K562 (cell line): Measurements from ENCODE around the gene SART1. TPM values are rescaled to one million over a fixed set of nuclear protein-coding genes. Genes with fewer than 3 reads are reported as not detected.

ENCODE experiments used
- CBFA2T2 ChIP-seq: fragments of 450-650 bp; conservative IDR thresholded peaks from 2 replicates; pipeline ENCODE4 v1.6.1; 2017; ENCODE audit warnings: mild to moderate bottlenecking
- CREM ChIP-seq: IDR thresholded peaks from 2 replicates; pipeline ENCODE4 v1.6.1; 2014; ENCODE audit warnings: antibody characterized with exemption, low read depth
- EP400 ChIP-seq: fragments of 450-650 bp; IDR thresholded peaks from 2 replicates; pipeline ENCODE4 v1.6.1; 2017; ENCODE audit warnings: antibody characterized with exemption, mild to moderate bottlenecking, moderate library complexity
- ESRRB ChIP-seq: fragments of 250-450 bp; sonication (Bioruptor Pico); IDR thresholded peaks from 2 replicates; pipeline ENCODE4 v1.5.0; 2020; ENCODE audit warnings: mild to moderate bottlenecking, moderate library complexity, borderline replicate concordance
- MAFF ChIP-seq: IDR thresholded peaks from 2 replicates; pipeline ENCODE4 v1.6.1; 2012; ENCODE audit warnings: low read length, improper control_type of control experiment
- NCOA1 ChIP-seq: fragments of 450-650 bp; IDR thresholded peaks from 2 replicates; pipeline ENCODE4 v1.6.1; 2016; ENCODE audit warnings: low read depth
- PATZ1 ChIP-seq: fragments of 250-450 bp; sonication (Bioruptor Pico); IDR thresholded peaks from 2 replicates; pipeline ENCODE4 v1.5.0; 2020; ENCODE audit warnings: mild to moderate bottlenecking, borderline replicate concordance
- PHB ChIP-seq: fragments of 250-450 bp; sonication (Bioruptor Pico); IDR thresholded peaks from 2 replicates; pipeline ENCODE4 v1.5.0; 2021
- PHB2 ChIP-seq: fragments of 450-650 bp; IDR thresholded peaks from 2 replicates; pipeline ENCODE4 v1.6.1; 2017; ENCODE audit warnings: low read depth
- PURB ChIP-seq: sonication (generic); formaldehyde crosslinking; IDR thresholded peaks from 2 replicates; pipeline ENCODE4 v1.9.0; 2021; ENCODE audit warnings: low read depth, mild to moderate bottlenecking, missing genetic modification reagents
- SMAD4 ChIP-seq: fragments of 250-450 bp; sonication (Bioruptor Pico); conservative IDR thresholded peaks from 2 replicates; pipeline ENCODE4 v1.8.0; 2021; ENCODE audit warnings: inconsistent platforms, mild to moderate bottlenecking, moderate library complexity
- SMARCC2 ChIP-seq: fragments of 450-650 bp; IDR thresholded peaks from 2 replicates; pipeline ENCODE4 v1.6.1; 2017; ENCODE audit warnings: antibody characterized with exemption, moderate library complexity, mild to moderate bottlenecking, low read depth
- SNIP1 ChIP-seq: fragments of 450-650 bp; IDR thresholded peaks from 2 replicates; pipeline ENCODE4 v1.7.1; 2017; ENCODE audit warnings: low read depth, mild to moderate bottlenecking
- TBL1XR1 ChIP-seq, 2 experiments: IDR thresholded peaks; 2 replicates each; pipeline ENCODE4 v1.6.1; 2012; ENCODE audit warnings: improper control_type of control experiment in 2 of 2, low read length in 2 of 2, mild to moderate bottlenecking in 1 of 2
- TCF7L2 ChIP-seq: fragments of 150-350 bp; IDR thresholded peaks from 2 replicates; pipeline ENCODE4 v1.6.1; 2016; ENCODE audit warnings: low read depth, mild to moderate bottlenecking, low read length, moderate library complexity
- TRIM25 ChIP-seq: fragments of 450-650 bp; IDR thresholded peaks from 2 replicates; pipeline ENCODE4 v1.7.0; 2016; ENCODE audit warnings: borderline replicate concordance
- TRIM28 ChIP-seq: fragments of 450-650 bp; IDR thresholded peaks from 2 replicates; pipeline ENCODE4 v1.6.1; 2017
- ZNF511 ChIP-seq: sonication (generic); formaldehyde crosslinking; IDR thresholded peaks from 2 replicates; pipeline ENCODE4 v1.8.0; 2022; ENCODE audit warnings: mild to moderate bottlenecking, missing genetic modification reagents
- ZNF644 ChIP-seq: fragments of 200-800 bp; sonication (Bioruptor generic); IDR thresholded peaks from 2 replicates; pipeline ENCODE4 v1.6.1; 2016; ENCODE audit warnings: low read depth, missing genetic modification characterization, missing compliant biosample characterization
- ZNF695 ChIP-seq: fragments of 450-650 bp; formaldehyde crosslinking; IDR thresholded peaks from 2 replicates; pipeline ENCODE4 v1.4.0; 2020; ENCODE audit warnings: mild to moderate bottlenecking, moderate library complexity
- ZNF75A ChIP-seq: fragments of 450-650 bp; formaldehyde crosslinking; IDR thresholded peaks from 2 replicates; pipeline ENCODE4 v1.4.0; 2020; ENCODE audit warnings: mild to moderate bottlenecking
- ZNF79 ChIP-seq: fragments of 250-450 bp; sonication (Bioruptor Pico); IDR thresholded peaks from 2 replicates; pipeline ENCODE4 v1.4.0; 2020; ENCODE audit warnings: low read depth, mild to moderate bottlenecking, moderate library complexity
- polyA plus RNA-seq, 8 experiments: library from polyadenylated mRNA; depleted of rRNA in 4 of 8; stranded (reverse) in 5 of 8; unstranded in 3 of 8; fragments of >200 nt; fragmentation: Nextera tagmentation in 2 of 8; fragmentation: Illumina TruSeq in 1 of 8; extraction: Ambion mirVana in 2 of 8; extraction: Trizol in 1 of 8; gene quantifications; 2 replicates each; pipeline versions ENCODE4 v1.2.1 to v1.2.3, GENCODE V29; 2011 to 2014; ENCODE audit warnings: inconsistent platforms in 1 of 8, missing spikeins in 1 of 8
- total RNA-seq, 7 experiments: library from RNA; depleted of rRNA in 6 of 7; stranded (reverse); fragments of >200 nt in 6 of 7; fragmentation: Illumina TruSeq in 2 of 7; extraction: Trizol in 2 of 7; gene quantifications; 2 replicates each; pipeline versions ENCODE4 v1.2.1 to v1.2.3, GENCODE V29; 2011 to 2021; ENCODE audit warnings: low replicate concordance in 1 of 7
- TF ChIP-seq, protein P1 (sequence below): fragments of 250-450 bp; sonication (Bioruptor Pico); IDR thresholded peaks from 2 replicates; pipeline ENCODE4 v1.5.1; 2021; ENCODE audit warnings: mild to moderate bottlenecking
- TF ChIP-seq, protein P2 (sequence below): fragments of 450-650 bp; IDR thresholded peaks from 2 replicates; pipeline ENCODE4 v1.6.1; 2016; ENCODE audit warnings: low read depth, mild to moderate bottlenecking, moderate library complexity

Gene SART1
- total and polyA plus RNA-seq, 9 of the 15 experiments (the other 6 are each of a cell fraction or from before 2014, with no cell fraction given): 4.8 to 84.1 (median 31.7) TPM

DNA sequence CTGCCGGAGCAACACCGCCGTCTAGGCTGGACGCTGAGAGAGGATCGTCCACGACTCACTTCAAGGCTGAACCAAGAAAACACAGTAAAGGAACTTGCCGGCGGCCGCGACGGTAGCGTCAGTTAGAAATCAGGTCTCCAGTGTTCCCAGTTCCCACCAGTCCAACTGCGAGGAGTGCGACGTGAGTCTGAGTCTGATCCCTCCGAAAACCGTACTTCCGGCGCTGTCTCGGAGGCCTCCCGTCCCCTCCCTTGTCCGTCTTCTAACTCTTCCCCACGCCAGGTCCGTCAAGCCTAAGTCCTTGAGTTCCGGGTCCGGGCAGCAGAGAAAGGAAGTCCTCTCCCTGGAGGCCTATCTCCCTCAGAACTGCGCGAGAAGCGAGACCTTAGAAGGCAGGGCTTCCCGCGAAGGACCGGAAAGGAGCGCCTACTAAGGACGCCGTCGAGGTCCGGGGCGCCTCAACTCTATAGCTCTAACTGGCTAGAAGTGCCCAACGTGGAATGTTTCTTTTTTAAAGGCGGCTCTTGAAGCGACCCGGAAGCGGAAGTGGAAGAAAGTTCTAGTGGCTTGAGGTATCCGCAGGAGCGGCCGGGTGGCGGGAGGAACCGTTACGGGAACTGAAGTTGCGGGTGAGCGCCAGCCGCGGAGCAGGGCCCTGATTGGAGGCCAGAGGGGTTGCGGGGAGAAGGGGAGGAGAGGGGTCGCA lies 40.6 kb downstream of the SART1 start, which contains the start of the genes BANF1 and EIF1AD (continued):
- TF ChIP-seq SNIP1 (peak; percentile 46; the same call in 1 of the 2 replicates), PATZ1 (CRISPR knock-in tag) (no peak), TCF7L2 (no peak), PURB (CRISPR knock-in tag) (no peak), EP400 (peak; percentile 99), ZNF75A (0 out of 2 replicates have a peak, but pooled peaks have one; percentile 46), MAFF (no peak), TRIM28 (peak; percentile 79; the same call in 1 of the 2 replicates), PHB2 (no peak; the same call in 1 of the 2 replicates), TBL1XR1 (IDR thresholded peaks at IDR 0.05; ENCODE audit: low read length in 2 of 2) (peak; percentile 74 to 89; a peak in 3 of 4 replicates), CREM (peak; percentile 90), PHB (CRISPR knock-in tag) (no peak), ZNF511 (CRISPR knock-in tag) (no peak; the same call in 1 of the 2 replicates), SMARCC2 (0 out of 2 replicates have a peak, but pooled peaks have one; percentile 13), ESRRB (no peak), CBFA2T2 (no peak), ZNF644 (tag) (no peak), ZNF79 (CRISPR knock-in tag) (no peak), ZNF695 (CRISPR knock-in tag) (no peak), SMAD4 (CRISPR knock-in tag) (peak; percentile 86), NCOA1 (peak; percentile 99), TRIM25 (no peak)
- TF ChIP-seq, protein P1, sequence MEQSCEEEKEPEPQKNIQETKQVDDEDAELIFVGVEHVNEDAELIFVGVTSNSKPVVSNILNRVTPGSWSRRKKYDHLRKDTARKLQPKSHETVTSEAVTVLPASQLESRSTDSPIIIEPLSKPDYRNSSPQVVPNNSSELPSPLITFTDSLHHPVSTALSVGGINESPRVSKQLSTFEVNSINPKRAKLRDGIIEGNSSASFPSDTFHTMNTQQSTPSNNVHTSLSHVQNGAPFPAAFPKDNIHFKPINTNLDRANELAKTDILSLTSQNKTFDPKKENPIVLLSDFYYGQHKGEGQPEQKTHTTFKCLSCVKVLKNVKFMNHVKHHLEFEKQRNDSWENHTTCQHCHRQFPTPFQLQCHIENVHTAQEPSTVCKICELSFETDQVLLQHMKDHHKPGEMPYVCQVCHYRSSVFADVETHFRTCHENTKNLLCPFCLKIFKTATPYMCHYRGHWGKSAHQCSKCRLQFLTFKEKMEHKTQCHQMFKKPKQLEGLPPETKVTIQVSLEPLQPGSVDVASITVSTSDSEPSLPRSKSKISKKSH (CRISPR knock-in tag): no peak
- TF ChIP-seq, protein P2, sequence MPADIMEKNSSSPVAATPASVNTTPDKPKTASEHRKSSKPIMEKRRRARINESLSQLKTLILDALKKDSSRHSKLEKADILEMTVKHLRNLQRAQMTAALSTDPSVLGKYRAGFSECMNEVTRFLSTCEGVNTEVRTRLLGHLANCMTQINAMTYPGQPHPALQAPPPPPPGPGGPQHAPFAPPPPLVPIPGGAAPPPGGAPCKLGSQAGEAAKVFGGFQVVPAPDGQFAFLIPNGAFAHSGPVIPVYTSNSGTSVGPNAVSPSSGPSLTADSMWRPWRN: peak; percentile 15; the same call in 1 of the 2 replicates
